CD4-positive, alpha-beta T cell treated with Interleukin-21 for 1 hour (primary cell): ENCODE data around the gene NMT1.

Experiments used
- DNase-seq: peaks from one replicate; pipeline ENCODE4 v3.0.0-alpha.2; 2020

Gene NMT1

DNA sequence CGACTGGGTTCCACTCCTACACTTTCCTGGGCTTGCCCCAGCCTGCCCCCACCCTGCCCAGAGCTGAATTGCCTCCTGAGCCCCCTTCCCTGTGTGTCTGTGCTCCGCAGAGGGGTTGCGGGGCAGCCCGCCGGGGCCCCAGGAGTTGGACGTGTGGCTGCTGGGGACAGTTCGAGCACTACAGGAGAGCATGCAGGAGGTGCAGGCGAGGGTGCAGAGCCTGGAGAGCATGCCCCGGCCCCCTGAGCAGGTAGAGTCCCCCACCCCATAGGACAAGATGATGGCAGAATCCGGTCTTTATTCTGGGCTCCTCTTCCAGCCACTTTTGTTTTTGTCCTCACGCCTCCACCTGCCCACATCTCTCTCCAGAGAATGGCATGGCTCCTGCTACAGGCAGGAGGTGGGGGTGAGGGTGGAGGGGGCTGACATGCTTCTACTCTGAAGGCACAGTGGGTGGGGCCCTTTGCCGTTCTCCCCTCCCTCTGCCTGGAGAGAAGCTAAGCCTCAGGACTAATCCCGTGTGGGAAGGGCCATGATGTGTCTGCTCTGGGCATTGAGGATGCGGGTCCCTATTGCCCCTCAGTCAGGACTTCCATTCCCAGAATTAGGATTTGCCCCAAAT lies 77.9 kb downstream of the NMT1 start:
- DNase-seq, result no peak

DNA sequence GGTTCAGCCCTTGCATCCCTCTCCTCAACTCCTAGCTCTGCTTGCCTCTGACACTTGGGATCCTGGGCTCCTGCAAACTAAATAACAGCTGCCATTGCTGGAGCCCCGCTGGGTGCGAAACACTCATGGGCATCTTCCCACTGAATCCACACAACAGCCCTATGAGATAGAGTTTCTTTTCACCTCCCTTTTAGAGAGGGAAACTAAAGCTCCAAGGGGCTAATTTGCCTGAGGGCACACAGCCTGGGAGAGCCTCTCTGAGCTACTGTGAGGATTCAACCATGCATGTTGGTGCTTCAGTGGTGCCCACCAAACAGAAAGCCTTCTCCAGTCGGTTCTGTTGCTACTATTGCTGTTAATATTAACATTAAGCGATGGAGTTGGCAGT lies 78.4 kb downstream of the NMT1 start:
- no peak for DNase-seq

DNA sequence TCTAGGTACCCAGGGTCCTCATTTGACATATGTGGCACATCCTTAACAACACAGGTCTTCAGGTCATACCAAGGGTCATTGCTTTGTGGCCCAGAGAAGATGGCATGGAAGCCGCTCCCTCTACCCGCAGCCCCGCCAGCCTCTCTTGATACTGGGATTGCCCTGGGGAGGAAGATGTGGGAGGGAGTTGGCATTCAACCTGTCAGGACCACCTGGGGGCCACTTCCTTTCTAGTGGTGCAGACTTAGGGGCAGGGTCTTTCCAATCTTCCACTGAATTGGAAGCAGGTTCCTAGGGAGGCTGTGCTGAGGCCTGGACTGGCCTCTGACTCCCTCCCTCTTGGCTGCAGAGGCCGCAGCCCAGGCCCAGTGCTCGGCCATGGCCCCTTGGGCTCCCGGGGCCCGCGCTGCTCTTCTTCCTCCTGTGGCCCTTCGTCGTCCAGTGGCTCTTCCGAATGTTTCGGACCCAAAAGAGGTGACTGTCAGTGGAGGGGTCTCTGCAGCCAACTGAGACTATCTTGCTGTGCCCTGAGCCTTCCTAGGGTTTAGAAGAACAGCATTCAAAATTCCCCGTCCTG lies 82.1 kb downstream of the NMT1 start:
- DNase-seq, result no peak

DNA sequence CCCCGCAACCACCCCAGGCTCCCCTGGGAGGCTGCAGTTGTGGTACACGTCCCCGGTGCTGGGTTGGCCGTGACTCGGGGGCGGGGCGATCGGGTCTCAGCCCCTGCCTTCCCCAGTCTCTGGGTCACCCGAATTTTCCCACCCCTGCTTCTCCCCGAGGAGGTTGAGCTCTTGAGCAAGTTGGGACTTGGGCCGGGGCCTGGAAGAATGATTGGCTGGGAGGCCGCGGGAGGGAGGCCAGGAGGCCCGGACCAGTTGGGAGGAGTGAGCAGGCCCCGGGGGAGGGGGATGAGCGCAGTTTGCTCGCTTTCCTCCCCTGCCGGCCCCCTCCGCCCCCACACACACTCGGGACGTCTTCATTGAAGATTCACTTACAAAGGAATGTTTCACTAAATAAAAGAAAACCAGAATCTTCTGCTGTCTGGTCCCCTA lies 82.7 kb downstream of the NMT1 start:
- no peak for DNase-seq

DNA sequence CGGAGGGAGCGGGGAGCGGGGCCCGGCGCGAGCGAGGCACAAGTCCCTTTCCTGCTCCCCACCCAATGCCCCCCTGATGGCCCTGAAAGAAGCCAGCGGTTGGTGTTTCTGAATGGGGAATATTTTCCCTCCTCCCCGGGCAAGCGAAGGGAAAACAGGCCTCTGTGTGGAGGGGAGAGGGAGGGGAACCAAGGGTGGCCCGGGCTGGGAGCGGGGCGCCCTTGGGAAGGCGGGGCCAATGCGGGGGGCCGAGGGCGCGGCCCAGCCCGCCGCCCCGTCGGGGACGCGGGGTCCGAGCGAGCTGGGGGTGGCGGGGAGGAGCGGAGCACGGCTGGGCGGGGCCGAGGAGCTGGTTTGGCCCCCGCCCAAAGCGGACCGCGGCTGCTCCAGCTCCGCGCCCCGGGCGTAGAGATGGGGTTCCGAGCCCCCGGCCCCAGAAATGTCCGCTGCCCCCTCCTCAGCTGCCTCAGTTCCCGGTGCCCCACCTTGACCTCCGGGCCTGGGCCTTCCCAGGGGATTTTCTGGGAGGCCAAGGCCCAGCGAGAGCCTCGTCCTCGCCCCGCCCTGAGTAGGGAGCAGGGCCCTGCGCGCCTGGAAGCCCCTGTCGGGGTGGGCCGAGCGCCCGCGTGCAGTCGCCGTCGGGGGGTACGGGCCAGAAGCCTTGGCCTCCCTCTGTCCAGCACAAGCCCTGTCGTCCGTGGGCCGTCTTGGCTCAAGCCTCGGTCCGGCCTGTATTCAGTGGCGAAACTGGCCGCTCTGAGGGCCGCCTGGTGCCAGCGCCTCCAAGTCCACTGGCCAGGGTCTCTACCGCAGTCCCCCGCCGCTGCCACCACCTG lies 83.3 kb downstream of the NMT1 start:
- peak; percentile 28 for DNase-seq

DNA sequence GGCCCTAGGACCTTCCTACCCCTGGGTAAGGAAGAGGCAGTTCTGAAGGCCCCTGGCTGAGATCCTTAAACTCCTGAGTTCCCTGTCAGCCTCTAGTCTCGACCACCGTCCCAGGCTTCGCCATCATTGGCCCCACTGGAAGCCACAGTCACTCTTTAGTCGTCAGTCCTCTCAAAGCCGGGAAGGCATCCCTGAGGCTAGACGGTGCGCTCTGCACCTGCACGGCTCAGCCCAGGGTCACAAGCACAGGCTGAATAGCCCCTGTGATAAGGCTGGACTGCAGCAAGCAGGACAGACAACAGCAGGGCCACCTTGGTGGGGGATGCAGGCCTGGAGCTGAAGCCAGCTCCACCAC lies 83.9 kb downstream of the NMT1 start:
- DNase-seq, result no peak

DNA sequence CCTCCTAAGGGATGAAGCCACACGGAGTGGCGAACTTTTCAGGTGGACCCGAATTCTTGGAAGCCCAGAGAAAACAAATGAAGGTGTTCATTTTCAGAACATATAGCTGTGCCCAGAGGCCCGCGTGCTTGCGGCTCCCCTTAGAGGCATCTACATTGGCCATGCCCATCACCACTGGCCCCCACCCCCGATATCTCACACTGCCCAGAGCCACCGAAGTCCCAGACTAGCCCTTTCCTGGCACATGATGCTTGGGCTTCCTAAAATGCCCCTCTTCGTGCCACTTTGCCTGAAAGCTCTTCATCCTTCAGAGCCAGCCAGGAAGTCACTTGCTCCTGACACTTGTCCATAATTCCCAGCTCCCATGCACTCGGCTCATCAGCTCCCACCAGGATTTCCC lies 85.0 kb downstream of the NMT1 start:
- no peak for DNase-seq

DNA sequence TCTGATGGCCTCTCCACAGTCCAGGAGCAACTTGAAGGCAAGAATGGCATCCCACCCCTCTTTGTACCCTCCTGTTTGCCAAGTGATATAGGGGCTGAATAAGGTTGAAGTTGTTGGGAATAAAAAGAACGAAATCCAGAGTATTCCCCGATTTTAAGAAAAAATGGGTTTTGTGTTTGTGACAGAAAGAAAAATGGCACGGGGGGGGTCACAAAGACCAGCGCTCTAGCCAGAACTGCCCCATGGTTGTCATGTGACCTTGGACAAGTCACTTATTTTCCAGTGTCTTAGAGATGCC lies 85.4 kb downstream of the NMT1 start:
- no peak for DNase-seq

DNA sequence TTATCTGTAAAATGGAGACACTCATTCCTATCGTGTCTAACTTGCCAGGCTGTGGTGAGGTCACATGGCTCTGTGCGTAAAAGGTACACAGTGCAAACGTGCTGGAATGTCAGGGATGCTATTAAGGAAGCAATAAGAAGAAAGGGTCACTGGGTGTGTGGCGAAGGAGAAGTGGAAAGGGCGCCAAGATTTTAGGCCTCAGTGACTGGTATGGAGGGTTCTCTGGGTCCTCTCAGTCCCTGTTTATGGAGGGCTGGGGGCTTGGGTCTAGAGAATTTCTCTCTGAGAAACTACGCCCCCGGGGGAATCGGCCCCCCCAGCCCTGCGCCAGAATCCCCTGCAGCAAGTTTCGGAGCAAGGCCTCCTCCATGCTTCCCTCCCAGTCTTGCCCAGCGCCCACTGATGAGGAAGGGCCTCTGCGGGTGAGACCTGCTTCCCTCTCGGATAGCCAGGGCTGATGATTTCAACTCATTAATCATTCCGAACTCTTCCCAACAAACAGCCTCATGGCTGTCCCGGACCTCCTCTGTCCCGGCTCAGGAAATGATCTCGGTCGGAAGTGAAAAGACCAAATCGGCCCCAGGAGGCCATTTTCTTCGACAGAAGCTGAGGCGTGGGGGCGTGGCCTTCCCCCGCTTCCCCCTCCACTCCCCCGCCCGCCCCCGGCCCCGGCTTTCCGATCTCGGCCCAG lies 85.9 kb downstream of the NMT1 start:
- DNase-seq, result no peak

DNA sequence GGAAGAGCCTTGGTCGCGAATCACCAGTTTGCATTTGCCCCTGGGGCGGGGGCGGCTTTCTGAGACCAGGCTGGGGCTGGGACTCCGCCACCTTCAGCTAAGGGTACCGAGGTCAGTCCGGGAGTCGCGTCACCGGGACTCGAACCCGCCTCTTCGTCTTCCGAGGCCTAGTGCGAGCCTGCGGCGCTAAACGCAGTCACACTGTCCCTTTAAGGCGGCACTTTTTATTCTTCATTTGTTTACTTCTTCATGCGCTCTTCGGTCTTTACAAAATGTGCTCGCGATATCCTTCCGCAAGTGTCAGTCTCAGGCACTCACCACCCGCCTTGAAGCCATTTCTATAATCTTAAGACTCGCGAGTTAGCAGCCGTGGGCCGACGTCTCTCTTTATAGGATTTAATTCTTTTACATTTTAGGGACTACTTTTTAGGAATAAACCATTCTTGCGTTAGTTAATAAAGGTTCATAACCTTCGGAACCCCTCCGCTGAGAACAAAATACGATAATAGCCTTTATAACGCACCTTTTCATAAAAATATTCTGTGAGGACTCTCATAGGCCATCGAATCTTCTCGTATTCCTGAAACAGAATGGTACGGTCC lies 86.6 kb downstream of the NMT1 start:
- DNase-seq, result peak; percentile 90

DNA sequence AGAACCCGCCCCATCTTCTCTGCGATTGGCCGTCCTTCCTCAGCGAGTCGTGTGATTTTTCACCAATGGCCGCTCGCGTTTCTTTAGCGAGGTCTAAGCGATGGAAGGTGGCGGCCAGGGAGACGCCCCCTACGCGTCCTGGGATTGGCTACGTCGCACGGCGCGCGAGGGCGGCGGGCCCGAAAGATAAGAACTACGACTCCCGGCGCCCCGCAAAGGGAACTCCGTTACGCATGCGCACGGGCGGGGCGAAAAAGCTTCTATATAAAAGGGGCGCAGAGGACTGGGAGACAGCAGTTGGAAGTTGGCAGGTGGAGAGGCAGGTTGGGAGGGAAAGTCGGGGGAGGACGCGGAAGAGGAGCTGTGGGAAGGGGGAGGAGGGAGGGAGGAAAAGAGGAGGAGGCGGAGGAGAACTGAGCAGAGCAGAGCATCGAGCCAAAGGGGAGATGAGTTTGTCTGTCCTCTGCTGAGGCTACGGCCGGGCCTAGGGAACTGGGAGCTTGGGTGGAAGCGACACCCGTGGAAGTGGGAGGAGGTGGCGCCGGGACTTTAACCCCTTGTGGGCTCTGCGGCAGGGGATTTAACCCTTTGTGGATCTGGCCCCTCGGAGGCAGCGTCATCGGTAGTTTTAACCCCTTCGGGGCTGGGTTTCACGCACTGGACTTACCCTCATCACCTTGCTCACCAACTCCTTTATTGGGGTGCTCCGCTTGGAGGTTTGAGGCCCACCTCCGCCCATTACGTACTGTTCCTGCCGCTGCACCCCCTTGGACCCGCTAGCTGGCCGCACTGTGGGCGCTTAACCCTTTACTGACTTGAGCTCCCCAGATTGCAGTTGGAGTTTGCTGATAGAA lies 87.3 kb downstream of the NMT1 start, which contains the start of gene HEXIM1:
Gene HEXIM1 (plus strand): TSS at position 293 of the 854 bp plus-strand sequence. CDS start 716 bp downstream, outside the sequence.
- DNase-seq, result peak; percentile 99

DNA sequence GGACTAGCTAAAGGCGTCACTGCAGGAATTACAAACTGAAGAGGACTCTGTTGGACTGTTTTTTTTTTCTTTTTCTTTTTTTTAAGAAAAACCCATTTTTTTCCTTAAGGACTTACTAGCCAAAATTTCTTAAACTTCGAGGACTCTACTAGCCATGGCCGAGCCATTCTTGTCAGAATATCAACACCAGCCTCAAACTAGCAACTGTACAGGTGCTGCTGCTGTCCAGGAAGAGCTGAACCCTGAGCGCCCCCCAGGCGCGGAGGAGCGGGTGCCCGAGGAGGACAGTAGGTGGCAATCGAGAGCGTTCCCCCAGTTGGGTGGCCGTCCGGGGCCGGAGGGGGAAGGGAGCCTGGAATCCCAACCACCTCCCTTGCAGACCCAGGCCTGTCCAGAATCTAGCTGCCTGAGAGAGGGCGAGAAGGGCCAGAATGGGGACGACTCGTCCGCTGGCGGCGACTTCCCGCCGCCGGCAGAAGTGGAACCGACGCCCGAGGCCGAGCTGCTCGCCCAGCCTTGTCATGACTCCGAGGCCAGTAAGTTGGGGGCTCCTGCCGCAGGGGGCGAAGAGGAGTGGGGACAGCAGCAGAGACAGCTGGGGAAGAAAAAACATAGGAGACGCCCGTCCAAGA lies 88.0 kb downstream of the NMT1 start:
- DNase-seq, result peak; percentile 76

DNA sequence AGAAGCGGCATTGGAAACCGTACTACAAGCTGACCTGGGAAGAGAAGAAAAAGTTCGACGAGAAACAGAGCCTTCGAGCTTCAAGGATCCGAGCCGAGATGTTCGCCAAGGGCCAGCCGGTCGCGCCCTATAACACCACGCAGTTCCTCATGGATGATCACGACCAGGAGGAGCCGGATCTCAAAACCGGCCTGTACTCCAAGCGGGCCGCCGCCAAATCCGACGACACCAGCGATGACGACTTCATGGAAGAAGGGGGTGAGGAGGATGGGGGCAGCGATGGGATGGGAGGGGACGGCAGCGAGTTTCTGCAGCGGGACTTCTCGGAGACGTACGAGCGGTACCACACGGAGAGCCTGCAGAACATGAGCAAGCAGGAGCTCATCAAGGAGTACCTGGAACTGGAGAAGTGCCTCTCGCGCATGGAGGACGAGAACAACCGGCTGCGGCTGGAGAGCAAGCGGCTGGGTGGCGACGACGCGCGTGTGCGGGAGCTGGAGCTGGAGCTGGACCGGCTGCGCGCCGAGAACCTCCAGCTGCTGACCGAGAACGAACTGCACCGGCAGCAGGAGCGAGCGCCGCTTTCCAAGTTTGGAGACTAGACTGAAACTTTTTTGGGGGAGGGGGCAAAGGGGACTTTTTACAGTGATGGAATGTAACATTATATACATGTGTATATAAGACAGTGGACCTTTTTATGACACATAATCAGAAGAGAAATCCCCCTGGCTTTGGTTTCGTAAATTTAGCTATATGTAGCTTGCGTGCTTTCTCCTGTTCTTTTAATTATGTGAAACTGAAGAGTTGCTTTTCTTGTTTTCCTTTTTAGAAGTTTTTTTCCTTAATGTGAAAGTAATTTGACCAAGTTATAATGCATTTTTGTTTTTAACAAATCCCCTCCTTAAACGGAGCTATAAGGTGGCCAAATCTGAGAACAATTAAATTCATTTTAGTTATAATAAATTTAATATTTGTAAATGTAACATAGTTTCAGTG lies 88.8 kb downstream of the NMT1 start:
- peak; percentile 41 for DNase-seq

DNA sequence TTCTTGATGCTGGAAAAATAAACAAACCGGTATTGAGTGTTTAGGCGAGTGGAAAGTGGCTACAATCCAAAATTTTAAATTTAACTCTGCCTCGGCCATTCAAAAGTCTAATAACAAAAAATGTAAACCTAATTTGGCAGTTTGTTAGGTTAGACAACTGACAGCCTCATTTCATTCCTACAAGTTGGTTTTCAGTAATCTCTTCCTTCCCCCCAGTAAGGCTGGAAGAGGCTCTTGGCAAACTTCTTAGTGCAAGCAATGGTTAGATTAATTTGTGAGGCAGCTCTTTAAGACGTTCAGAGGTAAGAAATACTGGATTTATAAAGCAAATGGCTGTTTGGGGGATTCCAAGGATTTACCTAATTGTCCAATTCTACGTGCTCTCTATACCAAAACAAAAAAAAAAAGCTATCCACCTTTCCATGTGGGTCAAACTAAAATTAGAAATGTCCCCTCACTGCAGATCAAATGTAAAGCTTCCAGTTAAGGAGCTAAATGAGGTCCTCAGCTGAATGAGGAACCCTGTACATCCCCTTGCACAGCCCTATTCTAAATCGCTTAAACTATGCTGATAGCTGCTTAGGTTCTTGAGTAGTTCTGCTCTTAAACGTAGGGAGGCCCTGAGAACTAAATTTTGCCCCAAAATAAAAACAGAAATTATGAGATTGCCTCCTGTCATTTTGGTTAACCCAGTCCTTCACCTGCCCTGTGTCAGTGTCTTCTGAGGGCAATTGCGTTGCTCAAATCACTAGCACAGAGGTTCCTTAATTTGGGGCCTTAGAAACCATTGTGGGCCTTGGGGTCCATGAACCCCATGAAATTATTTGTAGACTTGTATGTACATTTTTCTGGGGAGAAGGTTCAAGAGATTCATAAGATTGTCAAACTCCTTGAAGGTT lies 90.0 kb downstream of the NMT1 start:
- no peak for DNase-seq

DNA sequence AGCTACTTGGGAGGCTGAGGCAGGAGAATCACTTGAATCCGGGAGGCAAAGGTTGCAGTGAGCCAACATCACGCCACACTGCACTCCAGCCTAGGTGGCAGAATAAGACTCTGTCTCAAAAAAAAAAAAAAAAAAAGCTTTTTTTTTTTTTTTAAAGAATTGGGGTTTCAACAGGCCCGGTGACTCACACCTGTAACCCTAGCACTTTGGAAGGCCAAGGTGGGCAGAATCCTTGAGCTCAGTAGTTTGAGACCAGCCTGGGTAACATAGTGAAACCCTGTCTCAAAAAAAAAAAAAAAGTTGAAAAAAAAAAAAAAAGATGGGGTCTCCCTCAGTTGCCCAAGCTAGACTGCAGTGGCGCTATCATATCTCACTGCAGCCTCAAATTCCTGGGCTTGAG lies 93.9 kb downstream of the NMT1 start:
- DNase-seq, result no peak

DNA sequence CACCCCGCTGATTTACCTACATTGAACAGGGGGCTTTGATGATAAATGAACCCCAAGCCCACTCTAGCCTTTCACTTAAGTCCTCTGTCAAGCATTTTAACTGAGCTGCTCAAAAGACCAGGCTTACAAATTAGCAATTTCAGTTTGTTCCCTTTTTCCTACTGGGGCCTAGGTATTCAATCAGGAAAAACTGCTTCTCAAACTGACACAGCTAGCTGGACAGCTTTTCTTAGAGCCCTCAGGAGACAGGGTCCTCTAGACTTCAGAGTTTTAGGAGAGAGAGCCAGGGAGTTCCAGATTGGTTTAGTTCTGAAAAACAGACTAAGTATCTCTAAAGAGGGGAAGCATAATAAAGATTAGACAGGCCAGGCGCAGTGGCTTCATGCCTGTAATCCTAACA lies 94.4 kb downstream of the NMT1 start:
- no peak for DNase-seq

DNA sequence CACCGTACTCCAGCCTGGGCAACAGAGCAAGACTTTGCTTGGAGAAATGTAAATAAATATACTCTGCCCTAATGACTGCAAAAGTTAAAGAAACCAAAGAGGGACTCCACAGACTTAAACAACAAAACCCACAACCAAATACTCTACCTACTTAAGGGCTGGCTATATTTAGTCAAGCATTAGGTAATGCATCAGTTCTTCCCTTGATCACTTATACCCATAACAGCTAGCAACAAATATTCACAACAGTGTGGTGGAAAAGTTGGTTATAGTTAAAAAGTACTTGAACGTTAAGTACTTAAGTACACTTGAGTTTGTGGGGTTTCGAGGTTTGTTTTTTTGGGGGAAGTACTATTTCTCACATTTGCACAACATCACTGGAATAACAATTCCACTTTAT lies 95.1 kb downstream of the NMT1 start:
- DNase-seq, result no peak
